Measurements from ENCODE around the gene CD200R1. TPM values are rescaled to one million over a fixed set of nuclear protein-coding genes. Genes with fewer than 3 reads are reported as not detected.

The CD200R1 gene
- total and polyA plus RNA-seq, 2 of the 13 experiments (the other 11 are each of a cell fraction or from before 2014, with no cell fraction given) = 0.04 TPM; not detected in 1

DNA sequence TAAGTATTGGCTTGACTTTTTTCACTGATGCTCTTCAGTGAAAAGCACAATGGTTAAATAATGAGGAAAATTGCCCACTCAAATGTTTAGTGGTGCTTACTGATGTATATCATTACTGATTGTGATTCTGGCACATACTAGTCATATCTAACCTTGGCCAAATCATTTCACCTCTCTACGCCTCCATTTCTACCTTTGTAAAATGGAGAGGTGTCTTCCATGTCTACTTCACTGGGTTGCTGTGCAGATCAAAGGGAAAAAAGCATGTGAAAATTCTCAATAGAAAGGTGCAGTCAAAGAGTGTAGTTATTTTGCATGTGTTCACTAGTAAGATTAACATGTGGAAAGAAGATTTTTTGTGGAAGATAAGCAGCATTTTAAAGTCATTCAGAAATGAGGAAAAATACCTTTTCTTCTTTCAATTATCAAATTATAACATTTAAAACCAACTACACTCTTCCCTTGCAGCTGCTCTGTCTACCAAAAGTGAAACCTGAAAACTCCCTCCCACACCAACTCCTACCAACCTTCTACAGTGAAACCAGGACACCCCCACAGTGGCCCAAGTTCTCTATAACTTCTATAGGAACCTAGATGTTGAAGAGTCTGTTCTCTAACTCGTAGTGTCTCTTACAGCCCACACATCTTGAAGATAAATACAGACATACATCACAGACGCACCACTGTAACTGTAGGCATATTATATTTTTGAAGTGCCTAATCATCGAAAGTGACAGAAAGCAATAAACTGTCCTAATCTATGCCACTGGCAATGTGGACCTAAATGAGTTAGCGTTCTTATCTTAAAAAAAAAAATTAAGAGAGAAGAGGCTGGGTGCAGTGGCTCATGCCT lies 1.4 kb downstream of the CD200R1 start:
- no peak overlapping the region for H3K4me3 ChIP-seq (replicated peaks in 1 of 3; ENCODE audit: insufficient read depth in 1 of 3, low read depth in 2 of 3, low read length in 3 of 3)
- H3K9ac ChIP-seq (ENCODE audit: insufficient read depth, low read depth, low read length) = no peak overlapping the region
- no peak for FAIRE-seq

More for the DNA sequence above, 1.4 kb downstream of the CD200R1 start:
- no peaks in the 10 kb centered on the region for H3K36me3 ChIP-seq (replicated peaks in 1 of 2; ENCODE audit: control insufficient read depth in 1 of 2, insufficient read depth in 2 of 2, low read length in 2 of 2)
- no peaks in the 10 kb centered on the region for H3K79me2 ChIP-seq (ENCODE audit: insufficient read depth, low read length)
- H2AFZ ChIP-seq (ENCODE audit: low read length) = no peak overlapping the region
- in situ Hi-C loops (cut with HindIII; ENCODE audit: extremely low pct_ligation_motif_present, low pct_unique_long_range_greater_than_20kb) (no loop called here), intact Hi-C loops (cut with micrococcal nuclease; ENCODE audit: unreplicated experiment) (no loop called here)
- BruUV-seq (replicated peaks) = no TSS peak
- H4K20me1 ChIP-seq (ENCODE audit: insufficient read depth, low read length) = no peaks in the 10 kb centered on the region
- no peak overlapping the region for H3K27ac ChIP-seq (ENCODE audit: extremely low read length, insufficient read depth, low read length)
- ATAC-seq (no peak), DNase-seq (ENCODE audit: low spot score) (no peak)
- no peak for TF ChIP-seq ZNF891 (CRISPR knock-in tag; IDR thresholded peaks at IDR 0.05)
- TF ChIP-seq, protein P1, sequence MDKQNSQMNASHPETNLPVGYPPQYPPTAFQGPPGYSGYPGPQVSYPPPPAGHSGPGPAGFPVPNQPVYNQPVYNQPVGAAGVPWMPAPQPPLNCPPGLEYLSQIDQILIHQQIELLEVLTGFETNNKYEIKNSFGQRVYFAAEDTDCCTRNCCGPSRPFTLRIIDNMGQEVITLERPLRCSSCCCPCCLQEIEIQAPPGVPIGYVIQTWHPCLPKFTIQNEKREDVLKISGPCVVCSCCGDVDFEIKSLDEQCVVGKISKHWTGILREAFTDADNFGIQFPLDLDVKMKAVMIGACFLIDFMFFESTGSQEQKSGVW (CRISPR knock-in tag; IDR thresholded peaks at IDR 0.05; ENCODE audit: borderline replicate concordance) = no peak
- no peak for TF ChIP-seq TP53 (CRISPR knock-in tag; conservative IDR thresholded peaks at IDR 0.05)
- no peak for TF ChIP-seq ZNF362 (CRISPR knock-in tag; IDR thresholded peaks at IDR 0.05; ENCODE audit: borderline replicate concordance)
- TF ChIP-seq, protein P2, sequence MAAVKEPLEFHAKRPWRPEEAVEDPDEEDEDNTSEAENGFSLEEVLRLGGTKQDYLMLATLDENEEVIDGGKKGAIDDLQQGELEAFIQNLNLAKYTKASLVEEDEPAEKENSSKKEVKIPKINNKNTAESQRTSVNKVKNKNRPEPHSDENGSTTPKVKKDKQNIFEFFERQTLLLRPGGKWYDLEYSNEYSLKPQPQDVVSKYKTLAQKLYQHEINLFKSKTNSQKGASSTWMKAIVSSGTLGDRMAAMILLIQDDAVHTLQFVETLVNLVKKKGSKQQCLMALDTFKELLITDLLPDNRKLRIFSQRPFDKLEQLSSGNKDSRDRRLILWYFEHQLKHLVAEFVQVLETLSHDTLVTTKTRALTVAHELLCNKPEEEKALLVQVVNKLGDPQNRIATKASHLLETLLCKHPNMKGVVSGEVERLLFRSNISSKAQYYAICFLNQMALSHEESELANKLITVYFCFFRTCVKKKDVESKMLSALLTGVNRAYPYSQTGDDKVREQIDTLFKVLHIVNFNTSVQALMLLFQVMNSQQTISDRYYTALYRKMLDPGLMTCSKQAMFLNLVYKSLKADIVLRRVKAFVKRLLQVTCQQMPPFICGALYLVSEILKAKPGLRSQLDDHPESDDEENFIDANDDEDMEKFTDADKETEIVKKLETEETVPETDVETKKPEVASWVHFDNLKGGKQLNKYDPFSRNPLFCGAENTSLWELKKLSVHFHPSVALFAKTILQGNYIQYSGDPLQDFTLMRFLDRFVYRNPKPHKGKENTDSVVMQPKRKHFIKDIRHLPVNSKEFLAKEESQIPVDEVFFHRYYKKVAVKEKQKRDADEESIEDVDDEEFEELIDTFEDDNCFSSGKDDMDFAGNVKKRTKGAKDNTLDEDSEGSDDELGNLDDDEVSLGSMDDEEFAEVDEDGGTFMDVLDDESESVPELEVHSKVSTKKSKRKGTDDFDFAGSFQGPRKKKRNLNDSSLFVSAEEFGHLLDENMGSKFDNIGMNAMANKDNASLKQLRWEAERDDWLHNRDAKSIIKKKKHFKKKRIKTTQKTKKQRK (IDR thresholded peaks at IDR 0.05; ENCODE audit: low read length) = no peak
- TF ChIP-seq ZNF235 (CRISPR knock-in tag; IDR thresholded peaks at IDR 0.05; ENCODE audit: borderline replicate concordance) = no peak
- TF ChIP-seq SNAI1 (CRISPR knock-in tag; IDR thresholded peaks at IDR 0.05; ENCODE audit: borderline replicate concordance) = no peak
- ChIA-PET CTCF (ENCODE audit: low intra/inter-chr PET ratio, low total read pairs) (no interaction called here), POLR2A (no interaction called here)
- WGBS (ENCODE audit: low lambda C conversion rate) = 22% methylated on average over 5 of the region's 5 CpGs
- peaks cover 0 to 5% of the 10 kb centered on the region in 2 experiments; a peak in 1 of 5 replicates for H3K27me3 ChIP-seq (ENCODE audit: control insufficient read depth in 1 of 2, insufficient read depth in 2 of 2, low read length in 2 of 2)
- H3K4me2 ChIP-seq (ENCODE audit: low read depth, low read length) = no peak overlapping the region
- H3K9me3 ChIP-seq (ENCODE audit: low read length) = no peaks in the 10 kb centered on the region
- no peaks in the 10 kb centered on the region for H3K4me1 ChIP-seq (ENCODE audit: insufficient read depth, low read length)

All from HepG2 (cell line).